Measurements from ENCODE around the gene FCN1.

GRCh38 chr9:134955801-134956200, 38.1 kb upstream of the FCN1 start:
- TF ChIP-seq, protein P1, sequence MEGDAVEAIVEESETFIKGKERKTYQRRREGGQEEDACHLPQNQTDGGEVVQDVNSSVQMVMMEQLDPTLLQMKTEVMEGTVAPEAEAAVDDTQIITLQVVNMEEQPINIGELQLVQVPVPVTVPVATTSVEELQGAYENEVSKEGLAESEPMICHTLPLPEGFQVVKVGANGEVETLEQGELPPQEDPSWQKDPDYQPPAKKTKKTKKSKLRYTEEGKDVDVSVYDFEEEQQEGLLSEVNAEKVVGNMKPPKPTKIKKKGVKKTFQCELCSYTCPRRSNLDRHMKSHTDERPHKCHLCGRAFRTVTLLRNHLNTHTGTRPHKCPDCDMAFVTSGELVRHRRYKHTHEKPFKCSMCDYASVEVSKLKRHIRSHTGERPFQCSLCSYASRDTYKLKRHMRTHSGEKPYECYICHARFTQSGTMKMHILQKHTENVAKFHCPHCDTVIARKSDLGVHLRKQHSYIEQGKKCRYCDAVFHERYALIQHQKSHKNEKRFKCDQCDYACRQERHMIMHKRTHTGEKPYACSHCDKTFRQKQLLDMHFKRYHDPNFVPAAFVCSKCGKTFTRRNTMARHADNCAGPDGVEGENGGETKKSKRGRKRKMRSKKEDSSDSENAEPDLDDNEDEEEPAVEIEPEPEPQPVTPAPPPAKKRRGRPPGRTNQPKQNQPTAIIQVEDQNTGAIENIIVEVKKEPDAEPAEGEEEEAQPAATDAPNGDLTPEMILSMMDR (optimal IDR thresholded peaks at IDR 0.05 in 1 of 3, IDR thresholded peaks at IDR 0.05 in 1 of 3, conservative IDR thresholded peaks at IDR 0.05 in 1 of 3; ENCODE audit: extremely low read depth in 1 of 3, insufficient read depth in 2 of 3, low read length in 3 of 3) = no peak
- no peak for TF ChIP-seq EZH2 (IDR thresholded peaks at IDR 0.05; ENCODE audit: low read length)

Measured in keratinocyte (primary cell).